ENCODE results near the gene TMEM18.

DNA sequence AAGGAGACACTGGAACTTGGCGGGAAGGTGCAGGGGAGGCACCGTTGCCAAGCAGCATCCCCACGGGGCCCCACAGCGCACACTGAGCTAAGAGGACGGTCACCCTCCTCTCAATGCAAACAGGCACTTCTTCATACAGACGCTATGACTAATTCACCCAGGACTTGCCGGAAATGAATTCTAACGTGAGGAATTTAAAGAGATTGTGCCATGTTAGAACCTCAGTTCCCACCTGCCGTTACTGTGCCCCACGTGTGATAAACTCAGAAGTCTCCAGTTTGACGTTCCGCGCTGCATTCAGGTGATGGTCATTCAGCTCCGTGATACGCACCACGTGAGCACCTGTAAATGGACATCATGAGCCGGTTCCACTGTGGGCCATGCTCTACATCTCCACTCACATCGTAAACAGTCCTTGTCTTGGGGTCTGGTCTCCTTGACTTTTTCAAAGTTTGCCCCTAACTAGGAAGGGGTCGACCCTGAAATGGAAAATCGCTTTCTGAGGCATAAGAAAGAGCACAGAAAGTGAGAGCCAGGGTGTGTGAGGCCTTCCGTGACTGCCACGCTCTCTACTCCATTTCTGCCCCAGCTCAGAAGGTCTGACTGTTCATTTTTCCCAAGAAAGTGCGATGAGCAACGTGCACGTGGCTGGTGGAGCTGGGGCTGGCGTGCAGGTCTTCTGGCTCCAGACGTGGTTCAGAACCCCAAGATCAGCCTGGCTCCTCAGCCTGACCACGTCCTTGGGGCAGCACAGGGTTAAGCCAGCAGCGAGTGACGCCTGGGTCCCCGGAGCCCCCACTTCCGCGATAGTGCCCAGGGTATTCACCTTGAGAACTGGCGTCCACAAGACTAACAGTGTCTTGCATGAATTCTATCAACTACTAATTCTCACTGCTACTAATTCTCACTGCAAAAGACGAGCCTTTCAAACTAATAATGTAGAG is 35.1 kb downstream of the TMEM18 start:
- TF ChIP-seq CTCF (IDR thresholded peaks at IDR 0.05) = no peak
- TF ChIP-seq POLR2A (IDR thresholded peaks at IDR 0.05) = no peak
